ENCODE measurements around the gene SELENOM. TPM values are rescaled to one million over a fixed set of nuclear protein-coding genes. Genes with fewer than 3 reads are reported as not detected.
"Not testable (repeated sequence)": the region's sequence is repeated elsewhere in the genome, so short reads cannot be mapped to it uniquely, and the experiment has no call there.

Gene SELENOM
- polyA plus RNA-seq, 1 donor (not counting 4 experiments of a cell fraction or from before 2014, with no cell fraction given) = 9.1 TPM

DNA sequence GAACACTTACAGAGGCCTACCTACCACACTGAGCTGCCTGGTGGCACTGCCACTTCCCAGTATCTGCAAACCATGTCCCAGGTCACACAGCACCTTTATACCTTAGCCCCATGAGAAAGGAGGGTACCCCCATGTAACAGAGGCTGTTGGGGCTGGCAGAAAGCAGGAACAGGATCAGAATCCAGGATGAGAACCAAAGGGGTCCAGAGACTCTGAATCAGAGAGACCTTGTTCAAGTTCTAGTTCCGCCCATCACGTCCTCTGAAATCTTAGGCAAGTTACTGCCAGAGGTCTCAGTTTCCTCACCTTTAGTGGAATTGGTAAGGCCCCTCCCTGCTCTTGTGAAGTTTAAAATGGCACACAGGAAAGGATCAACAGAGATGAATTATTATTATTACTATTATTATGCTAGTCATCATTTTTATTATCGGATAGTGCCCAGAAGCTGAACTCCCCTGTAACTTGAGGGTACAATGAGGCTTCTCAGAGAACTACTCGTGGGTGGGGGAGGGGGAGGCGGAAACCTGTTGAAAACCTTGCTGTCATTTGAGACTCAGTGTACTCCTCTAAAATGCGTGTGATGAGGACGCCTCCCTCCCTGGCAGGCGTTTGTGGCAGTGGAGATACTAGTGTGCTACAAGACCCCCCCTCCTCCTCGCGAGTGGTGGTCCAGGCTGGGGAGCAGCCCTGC lies 9.3 kb downstream of the SELENOM start:
- Histone ChIP-seq H2AFZ (ENCODE audit: control insufficient read depth, low read length) (no peak overlapping the region), H3K9me1 (ENCODE audit: control insufficient read depth, extremely low read depth, insufficient read depth, low read length) (no peaks in the 10 kb centered on the region), H3K4me3 (ENCODE audit: control insufficient read depth in 2 of 3, extremely low read depth in 1 of 3, insufficient read depth in 2 of 3, low read depth in 1 of 3, low read length in 3 of 3) (no peak overlapping the region), H3K9me3 (ENCODE audit: control insufficient read depth, low read depth, low read length) (no peaks in the 10 kb centered on the region), H3K79me2 (ENCODE audit: control insufficient read depth, insufficient read depth, low read length) (peaks cover 3% of the 10 kb centered on the region), H3K27ac (ENCODE audit: control insufficient read depth, insufficient read depth, low read length) (no peak overlapping the region), H3K4me2 (ENCODE audit: control insufficient read depth, extremely low read depth, insufficient read depth, low read depth, low read length) (no peak overlapping the region), H4K20me1 (ENCODE audit: control insufficient read depth, extremely low read depth, insufficient read depth, low read length) (peaks cover 5% of the 10 kb centered on the region), H3K4me1 (ENCODE audit: control insufficient read depth, extremely low read depth, insufficient read depth, low read length) (no peaks in the 10 kb centered on the region), H3K9ac (ENCODE audit: control insufficient read depth, extremely low read depth, insufficient read depth, low read length) (no peak overlapping the region), H3K36me3 (ENCODE audit: control insufficient read depth in 2 of 2, extremely low read depth in 1 of 2, insufficient read depth in 2 of 2, low read length in 2 of 2) (peaks cover 67 to 74% of the 10 kb centered on the region in 2 experiments), H3K27me3 (ENCODE audit: control insufficient read depth, extremely low read depth, insufficient read depth, low read length) (no peaks in the 10 kb centered on the region)
- dilution Hi-C loops (cut with MboI; ENCODE audit: extremely low pct_ligation_motif_present, low sequenced_read_pairs) = no loop called here
- FAIRE-seq (no peak), DNase-seq (ENCODE audit: low read depth, low spot score) (no peak)
- TF ChIP-seq EZH2 (IDR thresholded peaks at IDR 0.05; ENCODE audit: low read length) = no peak
- TF ChIP-seq, protein P1, sequence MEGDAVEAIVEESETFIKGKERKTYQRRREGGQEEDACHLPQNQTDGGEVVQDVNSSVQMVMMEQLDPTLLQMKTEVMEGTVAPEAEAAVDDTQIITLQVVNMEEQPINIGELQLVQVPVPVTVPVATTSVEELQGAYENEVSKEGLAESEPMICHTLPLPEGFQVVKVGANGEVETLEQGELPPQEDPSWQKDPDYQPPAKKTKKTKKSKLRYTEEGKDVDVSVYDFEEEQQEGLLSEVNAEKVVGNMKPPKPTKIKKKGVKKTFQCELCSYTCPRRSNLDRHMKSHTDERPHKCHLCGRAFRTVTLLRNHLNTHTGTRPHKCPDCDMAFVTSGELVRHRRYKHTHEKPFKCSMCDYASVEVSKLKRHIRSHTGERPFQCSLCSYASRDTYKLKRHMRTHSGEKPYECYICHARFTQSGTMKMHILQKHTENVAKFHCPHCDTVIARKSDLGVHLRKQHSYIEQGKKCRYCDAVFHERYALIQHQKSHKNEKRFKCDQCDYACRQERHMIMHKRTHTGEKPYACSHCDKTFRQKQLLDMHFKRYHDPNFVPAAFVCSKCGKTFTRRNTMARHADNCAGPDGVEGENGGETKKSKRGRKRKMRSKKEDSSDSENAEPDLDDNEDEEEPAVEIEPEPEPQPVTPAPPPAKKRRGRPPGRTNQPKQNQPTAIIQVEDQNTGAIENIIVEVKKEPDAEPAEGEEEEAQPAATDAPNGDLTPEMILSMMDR (optimal IDR thresholded peaks at IDR 0.05 in 1 of 3, IDR thresholded peaks at IDR 0.05 in 1 of 3, conservative IDR thresholded peaks at IDR 0.05 in 1 of 3; ENCODE audit: extremely low read depth in 1 of 3, insufficient read depth in 2 of 3, low read length in 3 of 3) = no peak

GRCh38 chr22:31097539-31097938 lies 9.8 kb downstream of the SELENOM start:
- DNase-seq (ENCODE audit: low read depth, low spot score); H3K27ac ChIP-seq (ENCODE audit: control insufficient read depth, insufficient read depth, low read length): not testable (repeated sequence)

More at GRCh38 chr22:31097539-31097938, 9.8 kb downstream of the SELENOM start:
- H3K9me1 ChIP-seq (ENCODE audit: control insufficient read depth, extremely low read depth, insufficient read depth, low read length); H3K4me3 ChIP-seq (ENCODE audit: control insufficient read depth in 2 of 3, extremely low read depth in 1 of 3, insufficient read depth in 2 of 3, low read depth in 1 of 3, low read length in 3 of 3); H3K4me2 ChIP-seq (ENCODE audit: control insufficient read depth, extremely low read depth, insufficient read depth, low read depth, low read length); H3K4me1 ChIP-seq (ENCODE audit: control insufficient read depth, extremely low read depth, insufficient read depth, low read length); H3K27me3 ChIP-seq (ENCODE audit: control insufficient read depth, extremely low read depth, insufficient read depth, low read length); H2AFZ ChIP-seq (ENCODE audit: control insufficient read depth, low read length); H3K79me2 ChIP-seq (ENCODE audit: control insufficient read depth, insufficient read depth, low read length); FAIRE-seq; H3K9me3 ChIP-seq (ENCODE audit: control insufficient read depth, low read depth, low read length); dilution Hi-C loops (cut with MboI; ENCODE audit: extremely low pct_ligation_motif_present, low sequenced_read_pairs); H4K20me1 ChIP-seq (ENCODE audit: control insufficient read depth, extremely low read depth, insufficient read depth, low read length); H3K9ac ChIP-seq (ENCODE audit: control insufficient read depth, extremely low read depth, insufficient read depth, low read length): not testable (repeated sequence)
- H3K36me3 ChIP-seq (ENCODE audit: control insufficient read depth in 2 of 2, extremely low read depth in 1 of 2, insufficient read depth in 2 of 2, low read length in 2 of 2) = peaks cover 67 to 74% of the 10 kb centered on the region in 2 experiments

All from keratinocyte (primary cell).